Hepatocyte (in vitro differentiated cells): ENCODE results near the gene NEXN. TPM values are rescaled to one million over a fixed set of nuclear protein-coding genes. Genes with fewer than 3 reads are reported as not detected.
A peak's percentile ranks its signal among the peaks of the same experiment; 100 is the strongest.

Source experiments
- DNase-seq: peaks from one replicate; pipeline ENCODE4 v3.0.0-alpha.2; 2016; ENCODE audit warnings: low spot score
- H2AFZ ChIP-seq: fragments of 200-600 bp; sonication (generic); 2 replicates; pipeline ENCODE4 v1.6.0; 2016; ENCODE audit warnings: antibody characterized with exemption, mild to moderate bottlenecking
- H3K27ac ChIP-seq: fragments of 200-600 bp; sonication (generic); 2 replicates; pipeline ENCODE4 v1.5.1; 2016; ENCODE audit warnings: mild to moderate bottlenecking
- H3K27me3 ChIP-seq: fragments of 200-600 bp; sonication (generic); 2 replicates; pipeline ENCODE4 v1.6.1; 2016
- H3K36me3 ChIP-seq: fragments of 200-600 bp; sonication (generic); replicated peaks from 2 replicates; pipeline ENCODE4 v1.5.1; 2016; ENCODE audit warnings: low read depth; ENCODE audit not compliant: insufficient read depth
- H3K4me1 ChIP-seq: fragments of 200-600 bp; sonication (generic); 2 replicates; pipeline ENCODE4 v1.5.1; 2016; ENCODE audit warnings: mild to moderate bottlenecking, moderate library complexity; ENCODE audit not compliant: insufficient read depth
- H3K4me2 ChIP-seq: fragments of 200-600 bp; sonication (generic); 2 replicates; pipeline ENCODE4 v1.6.0; 2016
- H3K4me3 ChIP-seq: fragments of 200-600 bp; sonication (generic); 2 replicates; pipeline ENCODE4 v1.5.1; 2016; ENCODE audit warnings: mild to moderate bottlenecking
- H3K79me2 ChIP-seq: fragments of 200-600 bp; sonication (generic); 2 replicates; pipeline ENCODE4 v1.6.0; 2017; ENCODE audit warnings: mild to moderate bottlenecking
- H3K9me2 ChIP-seq: fragments of 200-600 bp; sonication (generic); replicated peaks from 2 replicates; pipeline ENCODE4 v1.6.0; 2017; ENCODE audit warnings: mild to moderate bottlenecking; ENCODE audit not compliant: insufficient read depth
- H3K9me3 ChIP-seq: fragments of 200-600 bp; sonication (generic); 2 replicates; pipeline ENCODE4 v1.5.1; 2016; ENCODE audit warnings: low read depth, mild to moderate bottlenecking
- H4K20me1 ChIP-seq: fragments of 200-600 bp; sonication (generic); 2 replicates; pipeline ENCODE4 v1.6.0; 2016; ENCODE audit warnings: mild to moderate bottlenecking; ENCODE audit not compliant: insufficient read depth, poor library complexity, severe bottlenecking
- EZH2 ChIP-seq: fragments of 200-600 bp; sonication (generic); IDR thresholded peaks from 2 replicates; pipeline ENCODE4 v1.6.1; 2016; ENCODE audit warnings: antibody characterized with exemption, mild to moderate bottlenecking, borderline replicate concordance
- EZH2phosphoT487 ChIP-seq: fragments of 200-600 bp; sonication (generic); IDR thresholded peaks from one replicate; pipeline ENCODE4 v1.6.1; 2018; ENCODE audit warnings: antibody characterized with exemption, mild to moderate bottlenecking, low read depth, moderate library complexity; ENCODE audit not compliant: unreplicated experiment, severe bottlenecking
- WGBS: methylation state at CpG from one replicate; pipeline ENCODE4 v1.1.6; 2016; ENCODE audit warnings: low lambda C conversion rate; ENCODE audit errors: missing lambda C conversion rate; 5-methylcytosine and 5-hydroxymethylcytosine counted together
- polyA plus RNA-seq: library from polyadenylated mRNA; unstranded; fragments of >200 nt; fragmentation: Nextera tagmentation; extraction: Ambion mirVana; gene quantifications from 2 replicates; pipeline ENCODE4 v1.2.1, GENCODE V29; 2016
- total RNA-seq: library from RNA; depleted of rRNA; stranded (reverse); fragments of >200 nt; gene quantifications from 2 replicates; pipeline ENCODE4 v1.2.3, GENCODE V29; 2014
- TF ChIP-seq, protein P1 (sequence below): fragments of 200-600 bp; sonication (generic); IDR thresholded peaks from 2 replicates; pipeline ENCODE4 v1.5.1; 2016; ENCODE audit warnings: antibody characterized with exemption, mild to moderate bottlenecking; ENCODE audit not compliant: poor library complexity

NEXN gene
- total and polyA plus RNA-seq, 2 experiments from 2014 or later: 5.1 to 11.5 TPM

GRCh38 chr1:77976433-77977076, 88.1 kb downstream of the NEXN start:
- Histone ChIP-seq H3K27ac (peak overlapping the region; percentile 98), H3K9me2 (no peaks in the 10 kb centered on the region), H3K9me3 (no peaks in the 10 kb centered on the region), H3K4me1 (peaks cover 19% of the 10 kb centered on the region), H4K20me1 (peaks cover 65% of the 10 kb centered on the region), H3K4me3 (peak overlapping the region; percentile 65), H3K79me2 (peaks cover 89% of the 10 kb centered on the region), H2AFZ (no peak overlapping the region), H3K36me3 (no peaks in the 10 kb centered on the region), H3K27me3 (no peaks in the 10 kb centered on the region), H3K4me2 (peak overlapping the region; percentile 76)
- peak; percentile 18 for DNase-seq
- 38% methylated on average over 13 of the region's 13 CpGs for WGBS
- TF ChIP-seq EZH2phosphoT487 (no peak), EZH2 (no peak)
- TF ChIP-seq, protein P1, sequence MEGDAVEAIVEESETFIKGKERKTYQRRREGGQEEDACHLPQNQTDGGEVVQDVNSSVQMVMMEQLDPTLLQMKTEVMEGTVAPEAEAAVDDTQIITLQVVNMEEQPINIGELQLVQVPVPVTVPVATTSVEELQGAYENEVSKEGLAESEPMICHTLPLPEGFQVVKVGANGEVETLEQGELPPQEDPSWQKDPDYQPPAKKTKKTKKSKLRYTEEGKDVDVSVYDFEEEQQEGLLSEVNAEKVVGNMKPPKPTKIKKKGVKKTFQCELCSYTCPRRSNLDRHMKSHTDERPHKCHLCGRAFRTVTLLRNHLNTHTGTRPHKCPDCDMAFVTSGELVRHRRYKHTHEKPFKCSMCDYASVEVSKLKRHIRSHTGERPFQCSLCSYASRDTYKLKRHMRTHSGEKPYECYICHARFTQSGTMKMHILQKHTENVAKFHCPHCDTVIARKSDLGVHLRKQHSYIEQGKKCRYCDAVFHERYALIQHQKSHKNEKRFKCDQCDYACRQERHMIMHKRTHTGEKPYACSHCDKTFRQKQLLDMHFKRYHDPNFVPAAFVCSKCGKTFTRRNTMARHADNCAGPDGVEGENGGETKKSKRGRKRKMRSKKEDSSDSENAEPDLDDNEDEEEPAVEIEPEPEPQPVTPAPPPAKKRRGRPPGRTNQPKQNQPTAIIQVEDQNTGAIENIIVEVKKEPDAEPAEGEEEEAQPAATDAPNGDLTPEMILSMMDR: no peak

- H3K27me3 ChIP-seq: no peaks in the 10 kb centered on the region
- H3K9me2 ChIP-seq: no peaks in the 10 kb centered on the region
- peak overlapping the region; percentile 65 for H3K4me3 ChIP-seq
- peak overlapping the region; percentile 76 for H3K4me2 ChIP-seq
- H3K27ac ChIP-seq: peak overlapping the region; percentile 98
- H3K36me3 ChIP-seq: no peaks in the 10 kb centered on the region
- no peak for DNase-seq
- no peak for TF ChIP-seq EZH2
- TF ChIP-seq, protein P1: no peak
- TF ChIP-seq EZH2phosphoT487: no peak
- peaks cover 19% of the 10 kb centered on the region for H3K4me1 ChIP-seq
- H3K9me3 ChIP-seq: no peaks in the 10 kb centered on the region
- WGBS: 2% methylated on average over 5 of the region's 5 CpGs
- H2AFZ ChIP-seq: no peak overlapping the region
- peaks cover 83% of the 10 kb centered on the region for H3K79me2 ChIP-seq
- H4K20me1 ChIP-seq: peaks cover 51% of the 10 kb centered on the region
Measured at GRCh38 chr1:77977989-77978292, 89.5 kb downstream of the NEXN start.

DNA sequence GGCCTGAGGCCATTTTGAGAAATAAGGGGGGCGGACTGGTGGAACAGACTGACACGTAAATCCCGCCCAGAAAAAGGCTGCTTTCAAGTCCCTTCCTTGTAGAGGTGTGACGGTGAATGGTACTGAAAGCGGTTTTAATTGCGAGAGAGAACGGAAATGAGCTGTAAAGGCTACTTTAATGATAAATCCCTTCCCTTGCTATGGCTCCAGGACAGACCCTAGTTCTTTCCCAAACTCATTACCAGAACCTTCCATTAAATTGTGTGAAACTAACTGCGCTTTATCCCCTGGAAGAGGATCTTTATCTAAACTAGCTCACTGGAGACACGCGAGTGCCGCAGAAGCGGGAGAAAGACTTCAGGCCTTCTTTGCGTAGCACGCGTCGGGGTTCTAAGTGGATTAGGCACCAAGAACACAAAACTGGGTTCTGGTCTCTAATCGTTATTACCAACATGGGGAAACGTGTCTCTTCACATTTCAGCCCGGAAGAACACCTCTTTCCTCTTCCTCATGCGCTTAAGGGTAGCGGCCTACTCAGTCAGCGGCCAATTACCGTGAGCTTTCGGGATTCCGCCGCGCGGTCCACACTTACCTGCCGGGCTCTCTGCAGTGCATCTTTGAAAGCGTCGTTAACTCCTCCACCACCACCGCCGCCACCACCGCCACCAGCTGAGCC, 90.0 kb downstream of the NEXN start:
- H2AFZ ChIP-seq: peak overlapping the region; percentile 60

More for the DNA sequence above, 90.0 kb downstream of the NEXN start:
- peak; percentile 94 for DNase-seq
- no peaks in the 10 kb centered on the region for H3K9me2 ChIP-seq
- 1% methylated on average over 30 of the region's 34 CpGs for WGBS
- peaks cover 78% of the 10 kb centered on the region for H3K79me2 ChIP-seq
- H3K27me3 ChIP-seq: no peaks in the 10 kb centered on the region
- peaks cover 19% of the 10 kb centered on the region for H3K4me1 ChIP-seq
- H3K4me3 ChIP-seq: peak overlapping the region; percentile 65
- peaks cover 46% of the 10 kb centered on the region for H4K20me1 ChIP-seq
- no peaks in the 10 kb centered on the region for H3K36me3 ChIP-seq
- peak overlapping the region; percentile 76 for H3K4me2 ChIP-seq
- TF ChIP-seq EZH2phosphoT487: no peak
- TF ChIP-seq EZH2: no peak
- TF ChIP-seq, protein P1: no peak
- peak overlapping the region; percentile 98 for H3K27ac ChIP-seq
- no peaks in the 10 kb centered on the region for H3K9me3 ChIP-seq
